PFSK-1 (cell line): ENCODE results near the gene TMEM132D.

ENCODE experiments used
- FOXP2 ChIP-seq: optimal IDR thresholded peaks from 2 replicates; pipeline ENCODE3; 2011; ENCODE audit warnings: borderline replicate concordance, control low read depth, inconsistent platforms; ENCODE audit not compliant: insufficient read depth; ENCODE audit errors: extremely low read length, extremely low read depth
- POLR2AphosphoS5 ChIP-seq: IDR thresholded peaks from 2 replicates; pipeline ENCODE4 v1.6.1; 2012; ENCODE audit warnings: low read depth, mild to moderate bottlenecking, control low read depth, low read length, moderate library complexity
- SIN3A ChIP-seq: IDR thresholded peaks from 2 replicates; pipeline ENCODE4 v1.6.1; 2012; ENCODE audit warnings: mild to moderate bottlenecking, low read length, moderate library complexity, borderline replicate concordance; ENCODE audit not compliant: insufficient read depth
- TAF1 ChIP-seq: IDR thresholded peaks from 2 replicates; pipeline ENCODE4 v1.6.1; 2012; ENCODE audit warnings: low read length, control low read depth, borderline replicate concordance; ENCODE audit not compliant: insufficient read depth
- TF ChIP-seq, protein P1 (sequence below), 2 experiments: IDR thresholded peaks; 2 replicates each; pipeline versions ENCODE4 v1.6.1 to v1.8.0; 2011 to 2012; ENCODE audit warnings: low read depth in 2 of 2, low read length in 2 of 2, control low read depth in 1 of 2, inconsistent platforms in 1 of 2, mild to moderate bottlenecking in 1 of 2, moderate library complexity in 1 of 2; ENCODE audit not compliant: insufficient read depth in 1 of 2

Gene TMEM132D

GRCh38 chr12:129613314-129613713, 290.5 kb downstream of the TMEM132D start:
- no peak for TF ChIP-seq FOXP2
- TF ChIP-seq, protein P1, sequence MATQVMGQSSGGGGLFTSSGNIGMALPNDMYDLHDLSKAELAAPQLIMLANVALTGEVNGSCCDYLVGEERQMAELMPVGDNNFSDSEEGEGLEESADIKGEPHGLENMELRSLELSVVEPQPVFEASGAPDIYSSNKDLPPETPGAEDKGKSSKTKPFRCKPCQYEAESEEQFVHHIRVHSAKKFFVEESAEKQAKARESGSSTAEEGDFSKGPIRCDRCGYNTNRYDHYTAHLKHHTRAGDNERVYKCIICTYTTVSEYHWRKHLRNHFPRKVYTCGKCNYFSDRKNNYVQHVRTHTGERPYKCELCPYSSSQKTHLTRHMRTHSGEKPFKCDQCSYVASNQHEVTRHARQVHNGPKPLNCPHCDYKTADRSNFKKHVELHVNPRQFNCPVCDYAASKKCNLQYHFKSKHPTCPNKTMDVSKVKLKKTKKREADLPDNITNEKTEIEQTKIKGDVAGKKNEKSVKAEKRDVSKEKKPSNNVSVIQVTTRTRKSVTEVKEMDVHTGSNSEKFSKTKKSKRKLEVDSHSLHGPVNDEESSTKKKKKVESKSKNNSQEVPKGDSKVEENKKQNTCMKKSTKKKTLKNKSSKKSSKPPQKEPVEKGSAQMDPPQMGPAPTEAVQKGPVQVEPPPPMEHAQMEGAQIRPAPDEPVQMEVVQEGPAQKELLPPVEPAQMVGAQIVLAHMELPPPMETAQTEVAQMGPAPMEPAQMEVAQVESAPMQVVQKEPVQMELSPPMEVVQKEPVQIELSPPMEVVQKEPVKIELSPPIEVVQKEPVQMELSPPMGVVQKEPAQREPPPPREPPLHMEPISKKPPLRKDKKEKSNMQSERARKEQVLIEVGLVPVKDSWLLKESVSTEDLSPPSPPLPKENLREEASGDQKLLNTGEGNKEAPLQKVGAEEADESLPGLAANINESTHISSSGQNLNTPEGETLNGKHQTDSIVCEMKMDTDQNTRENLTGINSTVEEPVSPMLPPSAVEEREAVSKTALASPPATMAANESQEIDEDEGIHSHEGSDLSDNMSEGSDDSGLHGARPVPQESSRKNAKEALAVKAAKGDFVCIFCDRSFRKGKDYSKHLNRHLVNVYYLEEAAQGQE (IDR thresholded peaks at IDR 0.05; ENCODE audit: insufficient read depth in 1 of 2, low read depth in 2 of 2, low read length in 2 of 2), result no peak
- TF ChIP-seq SIN3A, result no peak
- TF ChIP-seq TAF1, result no peak
- no peak for TF ChIP-seq POLR2AphosphoS5

DNA sequence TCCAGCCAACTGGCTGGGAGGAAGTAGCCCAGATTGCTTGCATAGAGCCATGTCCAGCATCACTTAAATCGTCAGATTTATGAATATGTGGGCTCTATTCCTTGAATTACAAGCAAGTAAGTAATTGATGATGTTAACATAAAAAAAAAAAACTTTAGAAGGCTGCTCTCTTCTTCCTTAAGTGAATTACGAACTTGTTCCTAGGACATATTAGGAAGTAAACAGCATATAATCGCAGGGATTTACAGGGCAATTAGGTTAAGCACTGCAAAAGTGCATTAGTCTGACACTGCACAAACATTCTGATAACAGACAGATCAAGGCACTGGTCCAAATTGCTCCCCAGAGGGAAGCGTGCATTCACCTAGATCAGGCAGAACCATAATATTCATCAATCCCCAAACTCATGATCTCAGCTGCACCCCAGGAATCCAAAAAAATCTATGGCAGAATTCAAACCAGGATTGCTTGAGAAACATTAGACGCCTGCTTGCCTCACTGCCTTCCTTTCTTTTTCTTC, 293.2 kb downstream of the TMEM132D start:
- TF ChIP-seq POLR2AphosphoS5, result no peak
- TF ChIP-seq FOXP2, result no peak
- TF ChIP-seq SIN3A, result no peak
- TF ChIP-seq, protein P1 (IDR thresholded peaks at IDR 0.05; ENCODE audit: insufficient read depth in 1 of 2, low read depth in 2 of 2, low read length in 2 of 2), result no peak
- TF ChIP-seq TAF1, result no peak

DNA sequence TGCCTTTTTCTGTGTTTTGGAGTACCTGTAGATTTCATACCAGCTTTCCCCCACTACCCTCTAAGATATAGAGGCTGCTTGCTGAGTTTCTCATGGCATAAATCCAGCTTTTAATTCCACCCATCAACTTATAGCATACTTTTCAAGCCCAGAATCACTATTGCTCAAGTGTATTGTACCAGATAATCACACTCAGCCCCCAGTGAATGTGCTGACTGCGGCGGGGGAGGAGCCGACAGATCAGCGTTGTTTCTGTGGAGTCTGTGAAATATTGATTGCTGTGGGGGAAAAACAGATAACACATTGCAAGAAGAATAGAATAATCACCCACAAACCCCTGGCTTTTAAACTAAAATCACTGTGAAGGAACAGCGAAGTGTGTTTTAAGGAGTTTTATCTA, 296.1 kb downstream of the TMEM132D start:
- no peak for TF ChIP-seq POLR2AphosphoS5
- no peak for TF ChIP-seq TAF1
- no peak for TF ChIP-seq SIN3A
- no peak for TF ChIP-seq FOXP2
- TF ChIP-seq, protein P1 (IDR thresholded peaks at IDR 0.05; ENCODE audit: insufficient read depth in 1 of 2, low read depth in 2 of 2, low read length in 2 of 2), result no peak

GRCh38 chr12:129607301-129607700, 296.5 kb downstream of the TMEM132D start:
- TF ChIP-seq SIN3A (no peak), FOXP2 (no peak), TAF1 (no peak)

DNA sequence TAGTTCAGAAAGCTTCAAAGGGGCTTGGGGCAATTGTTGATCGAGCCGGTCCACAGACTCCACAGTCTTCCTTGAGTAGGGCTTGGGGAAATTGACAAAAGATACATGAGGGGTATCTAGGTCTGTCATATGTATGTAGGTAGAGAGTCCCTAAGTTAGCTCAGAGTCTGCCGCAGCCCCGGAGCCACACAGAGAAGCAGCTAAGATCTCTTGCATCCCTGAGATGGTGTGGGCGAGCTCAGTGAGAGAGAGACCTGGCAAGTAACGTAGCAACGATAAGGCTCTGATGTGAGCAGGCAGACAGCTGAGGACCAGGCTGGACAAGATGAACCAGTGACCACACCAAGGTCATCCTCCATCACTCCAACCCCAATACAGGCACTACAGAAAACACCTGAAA, 297.6 kb downstream of the TMEM132D start:
- TF ChIP-seq SIN3A, result no peak
- TF ChIP-seq, protein P1 (IDR thresholded peaks at IDR 0.05; ENCODE audit: insufficient read depth in 1 of 2, low read depth in 2 of 2, low read length in 2 of 2), result no peak
- TF ChIP-seq POLR2AphosphoS5, result no peak
- no peak for TF ChIP-seq TAF1
- TF ChIP-seq FOXP2, result no peak
